Central memory CD4-positive, alpha-beta T cell (primary cell): ENCODE measurements around the gene MSRB3.
"Not testable (repeated sequence)": the region's sequence is repeated elsewhere in the genome, so short reads cannot be mapped to it uniquely, and the experiment has no call there.

Experiments
- DNase-seq: peaks from one replicate; pipeline ENCODE4 v3.0.0; 2022

Gene MSRB3

DNA sequence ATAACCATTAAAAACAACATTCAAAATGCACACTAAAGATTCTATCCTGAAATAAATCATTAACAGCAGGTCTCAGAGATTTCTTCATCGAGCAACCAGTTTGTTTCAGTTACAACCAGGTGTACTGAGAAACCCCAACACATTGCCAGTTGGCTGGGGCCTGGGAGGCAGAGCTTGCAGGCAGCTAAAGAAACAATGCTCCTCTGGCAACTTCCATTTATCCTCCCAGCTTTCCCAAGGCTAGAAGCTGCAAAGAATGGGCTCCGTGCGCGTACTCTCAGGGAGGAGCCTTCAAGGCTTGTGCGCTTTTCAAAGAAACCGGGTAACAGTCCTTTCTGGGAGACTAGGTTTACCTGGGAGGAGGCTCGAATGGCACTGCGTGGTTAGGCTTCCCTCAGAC, 181.6 kb downstream of the MSRB3 start:
- DNase-seq, result no peak

GRCh38 chr12:65461017-65461416, 182.5 kb downstream of the MSRB3 start:
- DNase-seq, result no peak

GRCh38 chr12:65462484-65462883, 184.0 kb downstream of the MSRB3 start:
- no peak for DNase-seq

- DNase-seq, result no peak
Measured at GRCh38 chr12:65463082-65463481, 184.6 kb downstream of the MSRB3 start.

DNA sequence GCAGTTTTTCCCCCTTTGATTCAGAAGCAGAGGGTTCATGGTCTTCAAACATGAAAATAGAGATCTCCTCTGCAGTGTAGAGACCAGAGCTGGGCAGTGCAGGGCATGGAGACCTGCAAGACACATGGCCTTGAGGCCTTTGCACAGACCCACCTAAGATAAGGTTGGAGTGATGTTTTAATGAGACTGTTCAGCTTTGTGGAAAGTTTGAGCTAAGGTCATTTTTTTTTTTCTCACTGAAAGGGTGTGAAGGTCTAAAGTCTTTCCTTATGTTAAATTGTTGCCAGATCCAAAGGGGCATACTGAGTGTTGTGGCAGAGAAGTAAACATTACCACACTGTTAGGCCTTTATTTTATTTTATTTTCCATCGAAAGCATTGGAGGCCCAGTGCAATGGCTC, 185.1 kb downstream of the MSRB3 start:
- DNase-seq, result no peak

GRCh38 chr12:65464930-65465329, 186.4 kb downstream of the MSRB3 start:
- no peak for DNase-seq

GRCh38 chr12:65465766-65466547, 187.5 kb downstream of the MSRB3 start:
- no peak for DNase-seq

GRCh38 chr12:65466911-65467310, 188.4 kb downstream of the MSRB3 start:
- DNase-seq, result no peak

DNA sequence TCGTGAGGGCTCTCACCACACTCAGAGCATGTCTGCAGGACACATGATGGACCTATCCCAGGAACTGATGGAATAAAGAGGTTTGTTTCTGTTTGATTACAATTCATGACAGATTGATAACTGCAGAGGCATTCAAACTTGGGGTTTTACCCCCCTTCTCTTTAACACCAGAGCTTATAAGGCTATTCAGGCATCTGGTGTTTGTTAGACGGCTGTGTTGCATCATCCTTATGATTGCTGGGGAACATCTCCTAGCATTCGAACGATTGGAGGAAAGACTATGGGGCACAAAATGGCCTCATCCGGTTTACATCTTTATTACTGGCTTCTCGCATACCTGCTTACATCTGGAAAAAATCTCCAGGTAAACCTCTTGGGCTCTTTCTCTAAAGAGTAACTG, 191.8 kb downstream of the MSRB3 start:
- no peak for DNase-seq

- no peak for DNase-seq
Measured at GRCh38 chr12:65472079-65472478, 193.6 kb downstream of the MSRB3 start.

DNA sequence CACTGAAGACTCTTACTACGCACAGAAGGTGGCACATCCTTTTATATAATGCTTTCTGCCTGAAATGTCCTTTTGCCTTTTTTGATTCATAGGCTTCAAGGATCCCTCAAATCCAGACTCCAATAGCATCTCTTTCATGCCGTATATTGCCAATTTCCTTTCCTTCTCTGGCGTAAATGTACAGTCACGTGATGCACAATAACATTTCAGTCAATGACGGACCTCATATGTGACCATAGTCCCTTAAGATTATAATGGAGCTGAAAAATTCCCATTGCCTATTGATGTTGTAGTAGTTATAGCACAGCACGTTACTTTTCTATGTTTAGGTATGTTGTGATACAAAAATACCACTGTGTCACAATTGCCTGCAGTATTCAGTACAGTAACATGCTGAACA, 196.3 kb downstream of the MSRB3 start:
- DNase-seq, result no peak

- DNase-seq, result no peak
Measured at GRCh38 chr12:65477721-65478120, 199.2 kb downstream of the MSRB3 start.

DNA sequence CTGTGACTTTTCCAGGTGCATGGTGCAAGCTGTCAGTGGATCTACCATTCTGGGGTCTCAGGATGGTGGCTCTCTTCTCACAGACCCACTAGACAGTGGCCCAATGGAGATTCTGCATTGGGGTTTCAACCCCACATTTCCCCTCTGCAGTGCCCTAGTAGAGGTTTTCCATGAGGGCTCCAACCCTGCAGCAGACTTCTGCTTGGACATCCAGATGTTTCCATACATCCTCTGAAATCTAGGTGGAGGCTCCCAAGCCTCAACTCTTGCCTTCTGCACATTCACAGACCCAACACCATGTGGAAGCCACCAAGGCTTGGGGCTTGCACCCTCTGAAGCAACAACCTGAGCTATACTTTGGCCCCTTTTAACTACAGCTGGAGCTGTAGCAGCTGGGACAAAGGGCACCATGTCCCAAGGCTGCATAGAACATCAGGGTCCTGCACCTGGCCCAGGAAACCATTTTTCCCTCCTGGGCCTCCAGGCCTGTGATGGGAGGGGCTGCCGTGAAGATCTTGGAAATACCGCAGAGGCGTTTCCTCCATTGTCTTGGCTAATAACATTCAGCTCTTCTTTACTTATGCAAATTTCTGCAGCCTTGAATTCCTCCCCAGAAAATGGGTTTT, 205.5 kb downstream of the MSRB3 start:
- not testable (repeated sequence) for DNase-seq

GRCh38 chr12:65488197-65488596, 209.7 kb downstream of the MSRB3 start:
- DNase-seq, result no peak

DNA sequence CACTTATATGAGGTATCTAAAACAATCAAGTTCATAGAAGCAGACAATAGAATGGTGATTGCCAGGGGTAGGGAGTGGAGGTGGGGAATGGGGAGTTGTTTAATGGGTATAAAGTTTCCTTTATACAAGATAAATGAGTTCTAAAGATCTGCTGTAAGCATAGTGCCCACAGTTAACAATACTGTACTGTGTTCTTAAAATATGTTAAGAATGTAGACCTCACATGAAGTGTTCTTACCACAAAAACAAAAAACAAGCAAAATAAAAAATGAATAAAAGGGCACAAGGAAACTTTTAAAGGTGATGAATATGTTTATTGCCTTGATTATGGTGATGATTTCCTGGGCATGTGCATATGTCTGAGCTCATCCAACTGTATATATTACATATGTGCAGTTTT, 211.8 kb downstream of the MSRB3 start:
- DNase-seq, result no peak

DNA sequence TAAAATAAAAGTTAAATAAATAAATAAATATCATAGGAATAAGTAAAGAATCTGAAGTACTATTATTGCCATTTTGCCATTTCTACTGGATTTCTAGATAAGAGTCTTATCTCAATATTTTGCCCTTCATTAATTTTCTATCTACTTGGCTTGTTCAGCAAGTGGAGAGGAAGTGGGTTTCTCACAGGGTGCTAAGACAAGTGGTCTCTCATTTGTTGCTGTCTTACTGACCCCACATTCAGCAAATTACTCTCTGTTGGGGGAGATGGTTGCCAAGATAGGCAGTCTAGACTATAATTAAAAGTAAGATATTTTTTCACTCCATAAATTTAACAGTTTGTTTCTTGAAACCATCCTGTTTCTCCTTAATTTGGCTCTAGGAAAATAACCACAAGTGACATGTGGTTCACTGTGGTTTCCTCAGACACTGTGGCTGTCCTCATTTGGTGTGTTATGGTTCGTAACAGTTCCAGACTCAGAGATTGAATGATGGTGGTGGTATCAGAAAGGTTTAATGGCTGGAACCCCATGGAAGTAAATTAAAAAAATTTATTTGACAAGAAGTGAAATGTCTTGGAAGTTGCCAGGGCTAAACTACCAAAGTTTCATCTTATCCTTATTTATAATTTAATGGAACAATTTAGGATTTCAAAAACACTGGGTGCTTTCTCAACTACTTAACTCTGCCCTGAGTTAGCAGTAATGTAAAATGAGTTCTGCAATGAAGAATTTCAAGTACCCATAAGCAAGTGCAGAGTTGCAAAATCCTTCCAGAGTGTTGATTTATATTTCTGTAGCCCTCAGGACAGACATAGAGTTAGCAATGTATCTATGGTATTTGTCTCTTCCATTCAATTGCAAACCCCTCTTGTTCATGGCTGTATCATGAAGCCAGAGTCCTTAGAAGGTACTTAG, 214.8 kb downstream of the MSRB3 start:
- DNase-seq, result no peak

DNA sequence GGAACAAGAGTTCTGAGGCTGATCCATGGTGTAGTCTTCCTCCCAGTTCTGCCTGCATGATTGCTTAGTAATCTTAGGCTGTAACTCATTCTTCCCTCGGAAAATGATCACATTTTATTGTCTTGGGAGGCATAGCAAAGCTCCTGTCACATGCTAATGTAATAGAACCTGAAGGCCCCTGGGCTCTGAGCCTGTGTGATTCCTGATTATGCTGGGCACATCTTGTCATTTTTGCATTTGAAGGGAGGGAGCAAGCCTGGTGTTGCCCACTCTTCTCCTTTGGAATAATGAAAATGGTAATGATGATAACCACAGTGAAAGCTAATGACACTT, 215.4 kb downstream of the MSRB3 start:
- no peak for DNase-seq

DNA sequence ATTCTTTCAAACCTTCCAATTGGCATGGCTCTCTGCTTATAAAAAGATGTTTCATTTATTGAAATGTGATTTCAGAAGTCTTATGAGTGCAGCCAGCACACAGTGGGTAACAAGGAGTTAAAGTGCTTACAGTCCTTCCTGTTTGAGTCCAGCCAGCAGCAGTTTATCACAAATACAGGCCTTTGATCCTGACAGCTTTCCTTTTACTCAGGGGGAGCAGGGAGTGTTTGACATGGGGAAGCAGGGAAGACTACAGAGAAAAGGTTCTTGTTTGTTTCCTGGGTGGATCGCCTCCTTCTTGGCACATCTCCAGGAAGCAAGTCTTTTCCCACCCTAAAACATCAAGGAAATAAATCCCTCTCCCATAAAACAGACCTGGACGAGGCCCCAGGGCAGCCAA, 216.1 kb downstream of the MSRB3 start:
- DNase-seq, result no peak

GRCh38 chr12:65495233-65495632, 216.8 kb downstream of the MSRB3 start:
- no peak for DNase-seq

- DNase-seq, result no peak
Measured at GRCh38 chr12:65496617-65497016, 218.1 kb downstream of the MSRB3 start.

DNA sequence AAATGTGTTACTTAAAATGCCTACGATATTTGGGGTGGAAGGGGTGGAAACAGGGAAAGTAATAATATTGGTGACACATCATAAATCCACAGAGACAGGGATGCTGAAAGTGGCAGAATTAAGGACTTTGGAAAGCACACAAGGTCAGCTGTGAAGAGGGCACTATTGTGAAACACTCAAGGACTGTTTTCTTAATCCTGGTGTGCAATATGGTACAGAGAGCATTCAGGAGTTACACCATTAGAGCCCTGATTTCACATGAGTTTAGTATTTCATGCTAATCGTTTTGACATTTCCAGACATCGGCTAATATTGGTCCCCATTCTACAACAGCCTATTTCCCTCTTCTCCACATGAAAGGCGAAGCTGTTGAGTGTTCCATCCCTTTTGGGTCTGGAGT, 219.2 kb downstream of the MSRB3 start:
- DNase-seq, result no peak

- DNase-seq, result no peak
Measured at GRCh38 chr12:65499167-65499566, 220.7 kb downstream of the MSRB3 start.

DNA sequence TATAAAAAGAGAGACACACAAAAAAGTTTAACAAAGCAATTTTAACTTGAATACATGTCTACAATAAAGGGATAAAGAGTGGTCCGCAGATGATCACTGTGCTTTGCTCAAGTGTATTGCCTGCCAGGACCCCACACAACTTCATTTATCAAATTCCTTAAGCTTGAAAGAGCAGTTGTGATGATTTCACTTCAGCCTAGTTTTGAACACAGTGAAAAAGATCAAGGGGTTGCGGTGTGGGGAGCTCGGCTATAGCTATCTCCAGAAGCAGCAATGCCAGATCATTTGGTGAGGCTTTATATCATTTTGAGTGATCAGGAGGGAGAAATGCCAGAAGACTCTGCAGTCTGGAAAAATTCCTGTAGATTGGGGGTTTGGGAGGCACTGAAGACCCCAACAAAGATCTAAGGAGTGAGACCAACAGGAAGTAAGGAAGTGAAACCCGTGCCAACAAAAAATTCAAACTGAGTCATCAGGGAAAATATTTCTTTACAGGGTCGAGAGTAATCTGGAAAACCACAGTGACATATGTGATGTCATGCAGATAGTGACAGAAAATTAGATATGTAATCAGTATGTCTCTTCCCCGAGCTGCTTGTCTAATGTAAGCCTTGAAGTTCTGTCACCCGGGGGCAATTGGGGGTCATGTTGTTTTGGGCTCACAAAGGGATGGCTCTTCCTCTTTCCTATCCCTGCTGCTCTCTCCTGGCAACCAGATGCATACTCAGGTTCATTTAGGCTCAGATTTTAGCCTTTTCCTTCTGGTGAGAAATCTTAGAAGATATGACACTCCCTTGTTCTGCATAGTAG, 221.8 kb downstream of the MSRB3 start:
- no peak for DNase-seq
